Epithelial cell of proximal tubule (primary cell): ENCODE data around the gene TGM2. TPM values are rescaled to one million over a fixed set of nuclear protein-coding genes. Genes with fewer than 3 reads are reported as not detected.

Experiments
- DNase-seq: peaks from one replicate; pipeline ENCODE4 v3.0.0-alpha.2; 2011; ENCODE audit warnings: low read depth
- H3K4me3 ChIP-seq: 2 replicates; pipeline ENCODE4 v1.5.1; 2011; ENCODE audit warnings: low read depth, mild to moderate bottlenecking, low read length
- total RNA-seq: library from RNA; depleted of rRNA; stranded (reverse); fragments of >200 nt; gene quantifications from 2 replicates; pipeline ENCODE4 v1.2.3, GENCODE V29; 2015
- TF ChIP-seq, protein P1 (sequence below): conservative IDR thresholded peaks from 2 replicates; pipeline ENCODE4 v1.5.1; 2012; ENCODE audit warnings: low read depth, mild to moderate bottlenecking, low read length

TGM2 gene
- total RNA-seq, 1 donor from 2014 or later = 150 TPM

- no peak overlapping the region for H3K4me3 ChIP-seq
- TF ChIP-seq, protein P1, sequence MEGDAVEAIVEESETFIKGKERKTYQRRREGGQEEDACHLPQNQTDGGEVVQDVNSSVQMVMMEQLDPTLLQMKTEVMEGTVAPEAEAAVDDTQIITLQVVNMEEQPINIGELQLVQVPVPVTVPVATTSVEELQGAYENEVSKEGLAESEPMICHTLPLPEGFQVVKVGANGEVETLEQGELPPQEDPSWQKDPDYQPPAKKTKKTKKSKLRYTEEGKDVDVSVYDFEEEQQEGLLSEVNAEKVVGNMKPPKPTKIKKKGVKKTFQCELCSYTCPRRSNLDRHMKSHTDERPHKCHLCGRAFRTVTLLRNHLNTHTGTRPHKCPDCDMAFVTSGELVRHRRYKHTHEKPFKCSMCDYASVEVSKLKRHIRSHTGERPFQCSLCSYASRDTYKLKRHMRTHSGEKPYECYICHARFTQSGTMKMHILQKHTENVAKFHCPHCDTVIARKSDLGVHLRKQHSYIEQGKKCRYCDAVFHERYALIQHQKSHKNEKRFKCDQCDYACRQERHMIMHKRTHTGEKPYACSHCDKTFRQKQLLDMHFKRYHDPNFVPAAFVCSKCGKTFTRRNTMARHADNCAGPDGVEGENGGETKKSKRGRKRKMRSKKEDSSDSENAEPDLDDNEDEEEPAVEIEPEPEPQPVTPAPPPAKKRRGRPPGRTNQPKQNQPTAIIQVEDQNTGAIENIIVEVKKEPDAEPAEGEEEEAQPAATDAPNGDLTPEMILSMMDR = no peak
- DNase-seq = no peak
Measured at GRCh38 chr20:38195521-38195920, 30.5 kb upstream of the TGM2 start.

- no peak overlapping the region for H3K4me3 ChIP-seq
- TF ChIP-seq, protein P1 = no peak
- DNase-seq = no peak
Measured at GRCh38 chr20:38194971-38195504, 30.0 kb upstream of the TGM2 start.

GRCh38 chr20:38193586-38194105 is 28.6 kb upstream of the TGM2 start:
- H3K4me3 ChIP-seq = no peak overlapping the region
- DNase-seq = no peak
- TF ChIP-seq, protein P1 = no peak

- DNase-seq = no peak
- TF ChIP-seq, protein P1 = no peak
Measured at GRCh38 chr20:38192323-38192885, 27.3 kb upstream of the TGM2 start.

GRCh38 chr20:38191654-38192053 is 26.6 kb upstream of the TGM2 start:
- no peak overlapping the region for H3K4me3 ChIP-seq
- DNase-seq = no peak
- TF ChIP-seq, protein P1 = no peak

More at GRCh38 chr20:38192323-38192885, 27.3 kb upstream of the TGM2 start:
- H3K4me3 ChIP-seq = no peak overlapping the region

DNA sequence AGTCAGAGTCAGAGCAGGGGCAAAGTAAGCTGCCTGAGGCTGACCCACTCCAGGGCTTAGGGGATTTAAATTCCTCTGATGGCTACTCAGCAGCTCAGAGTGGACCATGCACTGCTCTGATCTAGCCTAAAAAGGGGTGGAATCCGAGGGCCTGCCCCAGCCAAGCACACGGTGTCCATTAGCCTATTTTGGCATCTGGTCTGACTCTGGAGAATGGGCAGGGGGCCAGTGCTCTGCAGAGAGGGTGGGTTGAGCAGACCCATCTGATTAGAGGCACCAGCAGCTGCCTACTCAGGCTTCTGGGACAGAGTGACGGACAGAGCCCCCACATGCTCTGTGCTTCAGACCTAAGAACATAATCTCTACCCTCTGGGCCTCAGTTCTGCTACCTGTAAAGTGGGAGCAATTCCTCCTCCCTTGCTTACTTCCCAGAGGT is 25.9 kb upstream of the TGM2 start:
- no peak for DNase-seq
- TF ChIP-seq, protein P1 = no peak
- no peak overlapping the region for H3K4me3 ChIP-seq

- TF ChIP-seq, protein P1 = no peak
- H3K4me3 ChIP-seq = no peak overlapping the region
- no peak for DNase-seq
Measured at GRCh38 chr20:38190166-38190565, 25.1 kb upstream of the TGM2 start.
